HG02678 (cell line): ENCODE measurements around the gene UNC119B.

Experiments used
- ATAC-seq: cut with Tn5 transposase; IDR thresholded peaks from one replicate; pipeline ENCODE4 v1.9.1; 2021; ENCODE audit warnings: mild to moderate bottlenecking, moderate library complexity; ENCODE audit not compliant: unreplicated experiment

UNC119B gene

DNA sequence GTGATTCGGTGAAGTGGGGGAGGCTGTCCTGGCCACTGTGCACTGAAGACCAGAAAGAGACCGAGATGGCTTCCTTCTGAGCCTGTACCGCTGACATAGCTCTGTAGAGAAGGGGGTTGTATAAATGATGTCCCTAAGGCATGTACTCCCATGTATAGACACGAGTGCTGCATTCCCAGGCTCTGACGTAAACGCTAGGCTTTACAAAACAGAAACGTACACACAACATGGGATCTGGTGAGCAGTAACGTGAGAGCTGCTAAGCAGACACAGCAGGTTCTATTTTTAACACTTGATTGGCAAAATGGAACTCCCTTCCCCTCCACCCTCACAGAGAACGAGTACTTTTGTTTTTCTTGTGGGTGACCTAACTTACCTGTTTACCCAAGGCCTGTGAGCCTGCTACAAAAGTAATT, 51.3 kb downstream of the UNC119B start:
- no peak for ATAC-seq

DNA sequence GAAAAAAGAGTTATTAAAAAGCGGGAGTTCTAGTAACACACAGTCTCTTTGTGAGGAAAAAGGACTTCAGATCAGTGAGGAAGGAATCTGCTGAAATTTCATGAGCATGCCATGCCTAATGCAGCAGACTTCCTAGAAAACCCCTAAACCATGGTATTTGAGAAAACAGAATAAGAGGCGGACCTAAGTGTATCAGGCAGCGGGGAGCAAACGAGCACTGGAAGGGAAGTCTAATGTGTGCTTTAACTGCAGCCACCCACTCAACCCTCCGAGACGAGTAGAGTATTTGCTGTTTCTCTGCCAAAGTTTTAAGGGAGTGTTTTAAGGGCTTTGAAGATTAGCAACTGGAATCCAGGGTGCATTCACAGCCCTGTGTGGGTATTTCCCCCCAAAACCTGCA, 51.8 kb downstream of the UNC119B start:
- no peak for ATAC-seq

DNA sequence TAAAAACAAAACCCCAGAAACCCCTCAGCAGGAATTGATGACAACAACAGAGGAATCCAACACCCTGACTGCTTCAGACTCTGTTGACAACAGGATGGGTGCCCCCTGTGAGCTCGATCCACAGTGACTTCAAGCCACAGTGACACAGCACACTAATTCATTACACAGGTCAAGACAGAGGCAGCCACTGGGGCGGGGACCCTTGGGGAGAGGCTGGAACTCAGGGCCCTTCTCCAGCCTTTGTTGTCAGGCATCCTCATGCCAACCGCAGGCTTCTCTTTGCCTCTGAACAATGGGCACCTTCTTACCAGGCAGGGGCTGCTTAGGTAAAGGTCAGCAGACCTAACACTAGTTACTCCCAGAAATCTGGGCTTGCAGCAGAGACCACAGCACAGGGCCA, 53.0 kb downstream of the UNC119B start:
- ATAC-seq: no peak

DNA sequence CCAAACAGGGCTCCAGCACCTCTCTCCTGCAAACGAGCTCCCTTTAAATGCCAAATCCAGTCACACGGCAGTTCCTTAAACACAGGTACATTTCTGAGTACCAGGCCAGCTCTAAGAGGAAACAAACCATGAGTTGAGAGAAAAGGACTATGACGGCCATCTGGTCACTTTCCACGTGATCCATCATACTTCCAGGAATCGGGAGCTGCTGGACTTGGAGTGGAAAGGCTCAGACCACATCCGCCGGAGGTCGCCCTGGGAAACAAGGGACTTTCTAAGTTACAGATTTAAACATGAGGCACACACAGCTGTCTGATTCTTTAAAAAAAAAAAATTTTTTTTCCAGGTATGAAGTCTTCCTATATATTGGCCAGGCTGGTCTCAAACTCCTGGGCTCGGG, 54.6 kb downstream of the UNC119B start:
- ATAC-seq: no peak

DNA sequence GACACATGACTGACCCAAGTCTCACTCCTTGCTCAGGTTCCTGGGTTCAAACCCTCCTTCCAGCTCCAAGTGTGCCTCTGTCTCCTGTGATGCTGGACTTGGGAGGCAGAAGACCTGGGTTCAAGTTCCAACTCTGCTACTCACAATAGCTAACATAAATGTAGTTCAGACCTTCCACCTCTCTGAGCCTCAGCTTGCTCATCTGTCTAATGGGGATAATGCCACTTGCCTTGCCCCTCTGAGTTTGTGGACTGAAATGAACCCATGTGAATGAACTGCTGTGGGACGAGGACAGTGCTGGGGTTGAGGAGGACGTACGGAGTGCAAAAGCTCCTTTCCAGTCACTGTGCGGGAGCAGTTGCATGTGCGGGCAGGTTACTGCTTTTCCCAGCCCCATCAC, 56.3 kb downstream of the UNC119B start:
- no peak for ATAC-seq

DNA sequence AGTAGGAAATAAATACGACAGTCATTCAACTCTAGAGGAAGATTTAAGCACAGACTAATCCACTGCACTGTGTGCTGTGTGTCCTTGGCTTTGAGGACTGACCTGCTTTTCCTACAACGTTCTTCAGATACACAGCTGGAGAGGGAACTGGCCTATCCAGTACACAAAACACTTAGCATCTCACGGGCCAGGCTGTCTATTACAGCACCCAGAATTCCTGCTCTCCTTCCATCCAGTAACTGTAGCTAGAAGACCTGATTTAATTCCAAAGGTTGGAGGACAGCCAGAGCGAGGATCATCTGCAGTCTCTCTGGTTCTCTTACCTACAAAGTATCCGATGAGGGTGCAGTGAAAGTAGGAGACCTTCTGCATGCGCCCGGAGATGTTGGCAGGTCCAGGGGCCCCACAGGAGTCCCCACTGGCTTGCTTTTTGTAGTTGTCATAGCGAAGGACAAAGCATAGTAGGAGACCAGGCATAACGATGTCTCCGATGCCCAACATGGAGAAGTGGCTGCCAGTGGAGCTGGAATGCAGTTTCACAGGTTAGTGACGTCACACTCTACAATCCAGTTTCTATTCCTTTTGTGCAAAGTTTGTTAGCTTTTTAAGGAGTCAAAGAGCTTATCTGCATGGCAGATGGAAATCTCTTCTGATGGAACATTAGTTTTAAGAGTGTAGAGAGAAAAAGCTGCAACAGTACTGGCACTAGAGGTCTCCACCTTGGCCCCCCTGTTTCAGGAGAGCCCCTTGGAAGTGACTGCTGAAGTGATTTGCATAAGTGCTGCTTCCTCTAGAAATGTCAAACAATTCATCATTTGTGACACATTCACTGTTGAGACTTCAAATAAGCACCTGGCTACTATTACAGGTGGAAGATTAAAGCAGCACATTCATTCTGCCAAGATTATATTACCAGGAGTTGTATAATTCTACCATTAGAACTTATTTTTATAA, 57.1 kb downstream of the UNC119B start:
- ATAC-seq: no peak

DNA sequence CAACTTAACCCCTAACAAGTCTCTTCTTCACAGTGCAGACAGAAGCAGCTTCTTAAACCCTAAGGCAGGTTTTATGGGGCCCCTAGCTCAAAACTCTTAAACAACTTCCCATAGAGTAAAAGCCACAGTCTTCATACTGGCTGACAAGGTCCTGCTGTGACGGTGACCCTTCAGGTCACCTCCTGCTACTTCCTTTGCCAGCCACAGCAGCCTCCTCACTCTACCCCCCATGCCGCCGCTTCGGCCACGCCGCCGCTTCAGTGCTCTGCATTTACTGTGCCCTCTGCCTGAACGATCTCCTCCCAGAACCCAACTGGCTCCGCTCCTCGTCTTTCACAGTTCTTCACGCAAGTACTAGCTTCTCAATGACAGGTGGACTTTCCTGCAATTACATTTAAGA, 60.8 kb downstream of the UNC119B start:
- no peak for ATAC-seq
